NOMO-1 treated with dmso at 0.1 percent for 144 hours (cell line): ENCODE measurements around the gene ZBTB40.

Source experiments
- DNase-seq: peaks from one replicate; lab custom pipeline; 2025; ENCODE audit not compliant: unreplicated experiment; lab: John Stamatoyannopoulos, UW

ZBTB40 gene, protein sequence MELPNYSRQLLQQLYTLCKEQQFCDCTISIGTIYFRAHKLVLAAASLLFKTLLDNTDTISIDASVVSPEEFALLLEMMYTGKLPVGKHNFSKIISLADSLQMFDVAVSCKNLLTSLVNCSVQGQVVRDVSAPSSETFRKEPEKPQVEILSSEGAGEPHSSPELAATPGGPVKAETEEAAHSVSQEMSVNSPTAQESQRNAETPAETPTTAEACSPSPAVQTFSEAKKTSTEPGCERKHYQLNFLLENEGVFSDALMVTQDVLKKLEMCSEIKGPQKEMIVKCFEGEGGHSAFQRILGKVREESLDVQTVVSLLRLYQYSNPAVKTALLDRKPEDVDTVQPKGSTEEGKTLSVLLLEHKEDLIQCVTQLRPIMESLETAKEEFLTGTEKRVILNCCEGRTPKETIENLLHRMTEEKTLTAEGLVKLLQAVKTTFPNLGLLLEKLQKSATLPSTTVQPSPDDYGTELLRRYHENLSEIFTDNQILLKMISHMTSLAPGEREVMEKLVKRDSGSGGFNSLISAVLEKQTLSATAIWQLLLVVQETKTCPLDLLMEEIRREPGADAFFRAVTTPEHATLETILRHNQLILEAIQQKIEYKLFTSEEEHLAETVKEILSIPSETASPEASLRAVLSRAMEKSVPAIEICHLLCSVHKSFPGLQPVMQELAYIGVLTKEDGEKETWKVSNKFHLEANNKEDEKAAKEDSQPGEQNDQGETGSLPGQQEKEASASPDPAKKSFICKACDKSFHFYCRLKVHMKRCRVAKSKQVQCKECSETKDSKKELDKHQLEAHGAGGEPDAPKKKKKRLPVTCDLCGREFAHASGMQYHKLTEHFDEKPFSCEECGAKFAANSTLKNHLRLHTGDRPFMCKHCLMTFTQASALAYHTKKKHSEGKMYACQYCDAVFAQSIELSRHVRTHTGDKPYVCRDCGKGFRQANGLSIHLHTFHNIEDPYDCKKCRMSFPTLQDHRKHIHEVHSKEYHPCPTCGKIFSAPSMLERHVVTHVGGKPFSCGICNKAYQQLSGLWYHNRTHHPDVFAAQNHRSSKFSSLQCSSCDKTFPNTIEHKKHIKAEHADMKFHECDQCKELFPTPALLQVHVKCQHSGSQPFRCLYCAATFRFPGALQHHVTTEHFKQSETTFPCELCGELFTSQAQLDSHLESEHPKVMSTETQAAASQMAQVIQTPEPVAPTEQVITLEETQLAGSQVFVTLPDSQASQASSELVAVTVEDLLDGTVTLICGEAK

DNA sequence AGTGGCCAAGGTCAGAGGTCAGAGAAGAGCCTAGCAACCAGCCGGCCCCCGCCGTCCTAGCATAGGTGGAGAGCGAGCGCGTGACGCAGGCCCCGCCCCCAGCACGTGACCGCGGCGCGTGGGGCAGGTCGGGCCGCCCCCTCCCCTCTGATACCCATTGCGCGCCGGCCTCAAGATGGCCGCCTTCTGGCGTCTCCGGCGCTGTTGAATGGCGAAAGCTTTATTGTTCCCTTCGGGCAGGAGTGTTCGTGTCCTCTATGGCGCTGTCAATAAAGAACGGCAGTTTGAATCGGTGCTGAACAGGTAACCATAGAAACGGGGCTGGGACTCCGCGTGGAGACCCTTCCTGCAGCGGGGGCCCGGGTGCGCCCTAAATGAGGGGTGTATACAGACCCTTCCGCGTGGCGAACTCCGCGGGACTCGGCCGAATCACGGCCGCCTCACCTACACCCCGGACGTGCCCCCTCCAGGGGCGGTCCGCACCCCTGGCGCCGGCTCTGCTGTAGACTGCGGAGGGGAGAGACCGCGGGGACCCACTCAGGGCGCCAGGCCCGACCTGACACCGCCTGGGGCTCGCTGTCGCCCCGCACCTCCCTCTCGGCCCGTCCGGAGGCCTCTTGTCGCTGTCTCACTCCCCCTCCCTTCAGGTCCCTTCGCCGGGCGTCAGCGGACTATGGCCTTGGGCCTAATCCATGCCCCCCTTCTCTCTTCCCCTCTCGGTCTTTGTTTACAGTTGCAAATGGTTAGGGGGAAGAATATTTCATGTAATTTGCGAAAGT is at the start of gene ZBTB40:
TSS of gene ZBTB40 (plus strand) at position 150 of the 779 bp plus-strand sequence. CDS start 38,098 bp downstream, outside the sequence.
- peak; percentile 91 for DNase-seq

DNA sequence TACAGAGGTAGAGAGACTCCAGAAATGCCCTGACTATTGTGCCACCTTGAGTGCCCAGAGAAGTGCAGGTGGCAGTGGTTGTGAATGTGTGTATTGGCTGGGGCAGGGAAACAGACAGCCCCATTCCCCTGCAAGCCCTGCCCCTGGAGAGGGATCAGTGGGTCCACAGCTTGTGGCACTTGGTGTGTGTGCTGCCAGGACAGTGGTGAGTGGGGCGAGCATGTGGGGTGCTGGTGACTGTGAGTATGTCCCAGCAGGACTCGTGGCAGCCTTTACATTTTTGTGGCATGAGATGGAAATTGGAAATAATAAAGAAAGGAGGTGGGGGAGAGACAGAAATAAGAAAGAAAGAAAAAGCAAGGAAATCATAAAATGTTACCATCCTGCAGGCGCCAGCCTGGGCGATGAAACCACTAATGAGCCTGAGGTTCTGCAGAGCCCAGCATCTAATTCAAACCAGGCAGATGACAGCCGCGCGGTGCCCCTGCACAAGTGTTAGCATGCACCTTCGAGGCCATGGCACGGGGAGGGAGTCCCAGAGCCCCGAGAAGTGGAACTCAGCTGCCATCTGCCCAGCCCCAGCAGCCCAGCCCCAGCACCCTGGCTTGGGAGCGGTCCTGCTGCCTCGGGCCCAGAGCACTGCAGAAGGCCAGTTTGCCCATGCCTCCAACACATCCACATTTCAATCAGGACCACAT is 49.1 kb upstream of the ZBTB40 start:
- DNase-seq = no peak

DNA sequence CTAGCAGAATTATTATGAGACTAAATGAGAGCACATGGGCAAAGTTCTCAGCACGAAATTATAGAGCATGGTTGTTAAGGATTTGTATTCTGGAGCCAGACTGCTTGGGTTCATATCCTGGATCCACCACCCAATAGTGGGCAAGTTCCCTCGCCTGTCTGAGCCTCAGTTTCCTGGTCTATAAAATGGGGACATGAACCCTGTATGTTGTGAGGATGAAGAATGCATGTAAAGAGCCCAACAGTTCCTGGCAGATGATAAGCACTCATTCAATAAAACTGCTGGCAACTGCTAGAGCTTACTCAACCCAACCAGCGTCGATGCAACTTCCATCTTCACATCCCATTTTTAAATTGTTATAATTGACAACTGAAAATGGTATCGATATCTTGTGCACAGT is 47.2 kb upstream of the ZBTB40 start:
- no peak for DNase-seq

DNA sequence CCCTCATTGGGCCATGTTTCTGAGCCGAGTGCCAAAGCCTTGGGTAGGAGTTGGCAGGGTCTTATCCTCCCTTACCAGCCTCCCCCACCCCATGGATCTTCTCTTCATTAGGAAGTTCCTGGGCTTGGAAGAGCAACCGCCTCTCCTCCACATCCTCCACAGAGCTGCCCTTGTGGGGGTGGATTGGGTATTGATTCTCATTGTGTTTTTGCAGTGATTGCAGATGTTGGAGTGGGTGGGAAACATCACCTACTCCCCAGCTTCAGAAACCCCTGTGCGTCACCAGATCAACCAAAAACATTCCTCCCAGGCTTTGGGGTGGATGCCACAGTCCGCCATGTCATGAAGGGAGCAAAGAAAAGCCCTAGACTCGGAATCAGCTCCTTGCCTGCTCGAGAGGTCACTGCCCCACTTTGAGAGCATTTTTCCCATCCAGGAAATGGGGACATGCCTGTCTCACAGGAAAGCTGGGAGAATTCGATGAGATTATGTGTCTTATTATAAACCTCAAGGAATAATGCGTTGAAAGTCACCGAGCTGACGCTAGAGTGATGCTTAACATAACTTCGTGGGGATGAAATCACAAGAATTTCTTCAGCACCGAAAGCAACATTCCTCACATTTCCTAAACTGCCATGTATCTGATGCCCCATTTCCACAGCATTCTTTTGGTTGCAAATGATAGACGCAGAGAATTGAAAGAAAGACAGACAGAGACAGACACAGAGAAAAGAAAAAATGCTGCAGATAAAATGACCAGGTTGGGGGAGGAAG is 44.7 kb upstream of the ZBTB40 start:
- DNase-seq = no peak

DNA sequence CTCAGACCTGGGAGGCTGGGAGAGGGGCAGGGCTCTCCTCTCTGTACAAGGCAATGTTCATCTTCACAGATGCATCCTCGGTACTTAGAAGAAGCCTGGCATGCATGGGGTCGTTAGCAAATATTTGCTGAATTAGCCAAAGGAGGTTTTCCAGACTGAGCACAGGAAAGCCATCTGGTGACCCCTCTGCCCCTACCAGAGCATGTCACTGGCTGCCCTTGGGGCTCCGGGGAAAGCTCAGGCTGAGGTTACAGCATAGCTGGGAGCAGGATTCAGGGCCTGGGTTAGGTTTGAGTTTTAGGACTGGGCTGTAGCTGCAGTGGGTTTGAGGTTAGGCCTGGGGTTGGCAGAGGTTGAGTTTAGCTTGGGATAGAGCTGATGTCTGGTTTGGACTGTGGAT is 43.4 kb upstream of the ZBTB40 start:
- no peak for DNase-seq

DNA sequence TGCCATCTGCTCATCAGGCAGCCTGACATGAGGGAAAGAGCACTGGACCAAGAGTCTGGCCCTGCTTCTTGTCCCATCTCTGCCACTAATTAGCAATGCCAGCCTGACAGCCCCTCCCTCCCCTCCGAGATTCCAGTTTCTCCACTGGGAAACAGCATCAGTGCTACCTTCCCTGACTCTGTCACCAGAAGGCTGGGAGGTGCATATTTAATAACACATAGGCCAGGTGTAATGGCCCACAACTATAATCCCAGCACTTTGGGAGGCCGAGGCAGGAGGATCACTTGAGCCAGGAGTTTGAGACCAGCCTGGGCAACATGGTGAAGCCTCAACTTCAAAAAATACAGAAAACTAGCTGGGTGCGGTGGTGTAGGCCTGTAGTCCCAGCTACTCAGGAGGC is 41.2 kb upstream of the ZBTB40 start:
- no peak for DNase-seq

DNA sequence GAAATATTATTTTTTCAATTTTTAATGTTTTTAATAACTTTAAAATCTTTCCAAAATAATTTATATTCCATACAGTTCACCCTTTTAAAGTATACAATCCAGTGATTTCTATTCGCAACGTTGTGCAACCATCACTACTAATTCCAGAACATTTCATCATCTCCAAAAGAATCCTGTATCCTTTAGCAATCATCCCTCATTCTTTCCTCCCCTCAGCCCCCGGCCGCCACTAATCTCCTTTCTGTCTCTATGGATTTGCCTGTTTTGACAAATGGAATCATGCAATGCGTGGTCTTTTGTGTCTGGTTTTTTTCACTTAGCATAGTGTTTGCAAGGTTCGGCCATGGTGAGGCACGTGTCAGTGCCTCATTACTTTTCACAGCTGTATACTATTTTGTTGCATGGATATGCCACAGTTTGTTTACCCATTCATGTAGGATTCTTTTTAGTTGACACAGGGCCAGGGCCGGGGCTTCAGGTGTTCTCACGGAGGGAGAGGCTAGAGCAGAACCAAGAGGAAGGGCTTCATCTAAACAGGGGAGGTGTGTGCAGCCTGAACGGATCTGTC is 40.6 kb upstream of the ZBTB40 start:
- DNase-seq = no peak

DNA sequence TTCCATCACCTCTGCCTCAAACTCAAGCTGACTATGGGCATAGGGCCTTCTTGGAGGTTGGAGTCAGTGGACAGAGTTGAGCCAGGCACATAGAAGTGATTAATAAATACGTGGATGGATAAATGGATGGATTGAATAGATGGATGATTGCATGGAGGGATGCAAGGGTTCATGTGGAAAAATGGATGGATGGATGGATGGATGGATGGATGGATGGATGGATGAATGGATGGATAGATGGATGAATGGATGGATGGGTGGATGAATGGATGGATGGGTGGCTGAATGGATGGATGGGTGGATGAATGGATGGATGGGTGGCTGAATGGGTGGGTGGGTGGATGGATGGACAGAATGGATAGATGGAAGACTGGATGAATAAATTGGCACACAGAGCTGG is 40.1 kb upstream of the ZBTB40 start:
- no peak for DNase-seq

DNA sequence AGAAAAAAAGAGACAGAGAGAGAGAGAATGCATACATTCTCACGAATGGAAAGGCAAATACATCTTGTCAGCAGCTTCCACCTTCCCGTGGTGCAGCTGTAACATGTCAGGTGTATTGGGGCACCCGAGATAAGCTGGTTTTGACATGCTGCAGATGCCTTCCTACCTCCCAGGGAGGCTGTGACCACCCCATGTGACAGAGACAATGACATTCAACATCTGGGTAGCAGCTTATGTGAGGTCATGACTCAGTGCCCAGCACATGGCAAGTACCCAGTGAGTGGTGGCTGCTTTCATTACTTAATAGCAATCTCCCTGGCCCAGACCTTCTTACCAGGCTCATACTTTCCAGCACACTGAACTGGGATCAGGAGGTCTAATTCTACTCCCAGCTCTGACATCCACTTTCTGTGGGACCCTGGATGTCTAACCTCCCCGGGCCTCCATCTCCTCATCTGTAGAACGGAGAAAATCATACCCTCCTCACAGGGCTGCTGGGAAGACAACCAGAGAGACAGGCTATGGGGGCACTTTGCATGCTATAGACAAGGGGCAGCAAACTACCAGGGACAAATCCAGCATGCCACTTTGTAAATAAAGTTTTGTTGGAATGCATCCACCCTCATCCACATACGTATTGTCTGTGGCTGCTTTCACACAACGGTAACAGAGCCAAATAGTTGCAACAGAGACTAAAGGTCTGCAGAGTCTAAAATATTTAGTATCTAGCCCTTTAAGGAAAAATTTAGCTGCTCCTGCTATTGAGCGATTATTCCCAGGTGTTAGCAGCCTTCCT is 38.5 kb upstream of the ZBTB40 start:
- DNase-seq = no peak

DNA sequence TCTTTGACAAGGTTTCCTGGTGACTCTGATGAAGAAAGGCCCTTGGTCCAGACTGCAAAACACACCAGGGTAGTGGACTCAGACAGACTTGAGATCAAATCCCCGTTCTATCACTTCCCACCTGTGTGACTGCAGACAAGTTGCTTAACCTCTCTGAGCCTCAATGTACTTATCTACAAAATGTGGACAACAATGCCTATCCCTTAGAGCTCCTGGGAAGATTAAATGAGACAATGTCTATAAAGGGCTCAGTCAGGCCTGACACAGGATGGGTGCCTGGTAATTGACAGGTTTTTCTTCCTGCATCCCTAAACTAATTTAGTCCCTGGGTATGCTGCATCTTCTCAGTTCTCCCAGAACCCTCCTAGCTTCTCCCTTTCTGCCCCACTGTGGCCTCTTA is 37.9 kb upstream of the ZBTB40 start:
- no peak for DNase-seq

DNA sequence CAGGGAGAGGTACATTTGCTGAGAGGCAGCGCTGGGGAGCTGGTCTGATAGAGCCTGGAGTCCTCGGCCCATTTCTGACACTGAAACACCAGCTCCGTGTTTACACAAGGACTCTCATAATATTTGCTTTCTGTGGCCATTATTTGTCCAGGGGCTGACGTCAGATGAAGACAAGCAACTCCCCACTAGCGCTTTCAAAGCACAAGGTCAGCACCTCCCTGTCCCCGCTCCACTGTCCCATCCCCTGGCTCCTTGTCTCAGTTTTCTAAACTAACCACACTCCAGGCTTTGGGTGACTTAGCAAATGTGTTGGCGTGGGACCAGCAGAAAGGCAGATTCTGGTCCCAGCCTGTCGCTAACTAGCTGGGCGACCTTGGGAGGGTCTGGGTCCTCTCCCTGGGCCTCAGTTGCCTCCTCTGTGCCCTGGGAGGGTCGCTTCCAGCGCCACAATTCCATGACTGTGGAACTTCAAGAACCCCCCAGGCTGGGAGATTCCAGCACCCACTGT is 37.4 kb upstream of the ZBTB40 start:
- DNase-seq = no peak

DNA sequence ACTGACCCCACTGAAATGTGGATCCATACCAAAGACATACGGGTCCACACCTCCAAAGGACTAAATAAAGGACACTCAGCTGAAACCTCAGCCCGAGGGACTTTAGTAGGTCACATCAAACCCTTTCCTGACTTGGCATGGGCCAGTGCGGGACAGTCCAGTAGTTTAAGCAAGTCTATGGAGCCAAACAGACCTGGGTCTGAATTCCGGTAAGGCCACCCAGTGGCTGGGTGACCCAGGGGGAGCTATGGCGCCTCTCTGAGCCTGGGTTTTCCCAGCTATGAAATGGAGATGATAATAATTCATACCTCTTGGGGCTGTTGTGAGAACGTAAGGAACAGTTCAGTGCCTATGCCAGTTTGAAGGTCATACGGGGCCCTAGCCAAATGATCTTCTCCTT is 36.2 kb upstream of the ZBTB40 start:
- no peak for DNase-seq

DNA sequence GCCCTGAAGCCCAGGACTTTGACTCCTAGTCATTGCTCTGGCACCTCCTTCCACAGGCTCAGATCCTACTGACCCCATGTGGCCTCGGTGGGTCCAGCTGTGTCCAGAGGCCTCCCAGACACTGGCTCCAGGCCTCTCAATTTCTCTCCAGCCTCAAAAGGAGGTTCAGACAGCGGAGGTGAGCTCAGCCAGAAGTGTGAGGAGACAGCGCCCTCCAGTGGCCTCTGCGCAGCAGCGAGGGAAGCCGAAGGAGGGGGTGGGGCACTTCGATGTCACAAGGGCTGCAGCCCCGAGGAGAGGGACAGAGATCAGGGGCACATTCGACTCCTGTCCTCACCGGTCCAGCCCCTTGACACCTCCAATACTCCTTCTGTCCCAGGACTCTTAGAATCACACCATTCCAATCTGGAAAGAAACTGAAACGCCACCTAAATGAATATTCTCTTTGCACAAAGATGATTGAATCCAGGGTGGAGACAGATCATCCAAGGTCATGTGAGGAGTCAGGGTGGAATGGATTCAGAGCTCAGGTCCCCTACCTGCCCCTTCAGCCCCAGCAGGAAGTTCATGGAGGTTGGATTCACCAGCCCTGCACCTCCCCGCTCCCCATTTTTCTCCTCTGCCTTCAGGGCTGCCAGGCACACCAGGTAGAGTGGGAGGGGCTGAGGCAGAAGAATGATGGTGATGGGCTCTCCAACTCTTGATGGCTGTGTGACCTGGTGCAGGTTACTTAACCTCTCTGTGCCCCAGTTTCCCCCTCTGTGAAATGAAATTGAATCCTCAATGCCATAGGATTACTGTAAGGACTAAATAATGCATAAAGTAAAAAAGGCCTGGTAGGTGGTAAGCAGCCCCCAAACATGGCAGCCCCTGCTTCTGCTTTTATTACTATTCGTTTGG is 34.8 kb upstream of the ZBTB40 start:
- DNase-seq = peak; percentile 62

DNA sequence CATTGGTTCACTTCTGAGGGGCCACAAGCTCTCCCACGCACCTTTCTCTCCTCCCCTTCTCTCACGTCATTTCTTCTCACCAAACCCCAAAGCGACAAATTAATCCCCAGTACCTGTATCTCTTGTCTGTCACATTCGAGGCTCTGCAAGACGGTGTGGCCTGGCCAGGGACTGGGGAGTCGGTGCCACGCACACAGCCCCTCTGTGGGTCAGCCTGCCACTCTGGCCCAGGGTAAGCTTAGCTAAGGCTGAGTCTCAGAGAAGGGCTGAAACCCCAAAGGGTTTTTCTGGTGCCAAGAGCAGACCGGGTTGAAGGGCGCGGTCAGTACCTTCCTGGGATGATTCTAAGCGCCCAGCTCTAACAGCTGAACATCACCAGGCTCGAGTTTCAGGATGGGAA is 34.2 kb upstream of the ZBTB40 start:
- DNase-seq = no peak

DNA sequence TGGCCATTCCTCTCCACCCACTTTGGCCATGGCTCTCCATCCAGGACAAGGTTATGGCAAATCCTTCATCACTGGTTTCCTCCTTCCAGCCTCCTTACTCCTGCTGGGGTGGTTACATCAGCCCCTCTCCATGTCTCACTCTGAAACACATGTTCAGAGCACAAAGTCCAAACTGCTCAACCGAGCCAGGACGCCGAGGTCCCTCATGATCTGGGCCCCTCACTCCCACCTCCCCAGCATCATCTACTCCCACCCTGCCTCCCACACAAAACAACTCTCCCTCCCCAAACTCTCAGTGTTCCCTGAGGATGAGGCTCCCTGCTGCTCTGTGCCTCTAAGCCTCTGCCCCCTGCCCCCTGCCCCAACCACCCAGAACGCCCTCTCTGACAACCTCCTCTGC is 33.3 kb upstream of the ZBTB40 start:
- DNase-seq = no peak

DNA sequence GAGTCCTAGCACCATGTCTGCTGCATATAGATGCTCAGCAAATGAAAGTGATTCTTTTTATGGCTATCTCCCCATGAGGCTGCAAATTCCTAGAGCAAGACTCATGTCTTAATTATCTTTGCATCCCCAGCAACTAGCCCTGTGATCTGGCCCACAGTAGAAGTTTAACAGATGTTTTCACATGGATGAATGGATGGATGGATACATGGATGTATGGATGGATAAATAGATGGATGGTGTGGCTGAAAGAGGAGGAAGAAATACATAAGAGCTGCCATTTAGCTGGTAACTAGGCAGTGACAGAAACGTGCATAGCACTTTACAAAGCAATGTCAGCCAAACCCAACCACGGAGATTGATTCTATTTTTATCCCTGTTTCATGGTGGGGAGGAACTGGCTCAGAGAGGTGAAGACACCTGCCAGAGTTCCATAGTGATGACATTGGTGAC is 32.7 kb upstream of the ZBTB40 start:
- no peak for DNase-seq
